DND-41 (cell line): Measurements from ENCODE around the gene HHLA2.

ENCODE experiments used
- CTCF ChIP-seq: IDR thresholded peaks from 2 replicates; pipeline ENCODE4 v1.5.1; 2012; ENCODE audit warnings: borderline replicate concordance, low read length, moderate library complexity, mild to moderate bottlenecking; ENCODE audit not compliant: poor library complexity, severe bottlenecking; ENCODE audit errors: extremely low read depth
- EZH2 ChIP-seq: IDR thresholded peaks from 3 replicates; pipeline ENCODE4 v1.6.1; 2012; ENCODE audit warnings: borderline replicate concordance, low read depth, mild to moderate bottlenecking, moderate library complexity, low read length, inconsistent platforms; ENCODE audit not compliant: severe bottlenecking

- no peak for TF ChIP-seq CTCF
- TF ChIP-seq EZH2, result no peak
Observed at GRCh38 chr3:108408883-108409799, 112.8 kb downstream of the HHLA2 start.
